Caco-2 (cell line): ENCODE results near the gene TERB1. TPM values are rescaled to one million over a fixed set of nuclear protein-coding genes. Genes with fewer than 3 reads are reported as not detected.

Source experiments
- BruUV-seq: library from RNA; stranded (reverse); fragments of 400-500 nt; replicated peaks from 2 replicates; lab custom pipeline; 2021; lab: Mats Ljungman, UMichigan
- CTCF ChIA-PET: fragments of 300-600 bp; sonication (Branson Sonifier 250); formaldehyde crosslinking; loops from one replicate; lab custom pipeline; 2022; ENCODE audit warnings: antibody characterized with exemption; lab: Charles Lee
- POLR2A ChIA-PET: fragments of 300-600 bp; sonication (Branson Sonifier 250); formaldehyde crosslinking; loops from one replicate; lab custom pipeline; 2022; ENCODE audit warnings: antibody characterized with exemption; lab: Charles Lee
- DNase-seq, 2 experiments: peaks; one replicate each; pipeline versions ENCODE4 v3.0.0 to v3.0.0-alpha.2; 2020 to 2022
- H3K27me3 ChIP-seq: replicated peaks from 2 replicates; pipeline ENCODE4 v1.6.0; 2011; ENCODE audit warnings: low read length; ENCODE audit not compliant: control insufficient read depth, insufficient read depth
- H3K36me3 ChIP-seq: 2 replicates; pipeline ENCODE4 v1.5.1; 2011; ENCODE audit warnings: low read length; ENCODE audit not compliant: control insufficient read depth, insufficient read depth
- H3K4me1 ChIP-seq: fragments of 250-450 bp; sonication (Bioruptor Pico); 2 replicates; pipeline ENCODE4 v1.5.1; 2020; ENCODE audit warnings: mild to moderate bottlenecking
- H3K4me3 ChIP-seq: 2 replicates; pipeline ENCODE4 v1.5.1; 2011; ENCODE audit warnings: low read depth, mild to moderate bottlenecking, control low read depth, low read length
- H3K9me3 ChIP-seq: fragments of 250-450 bp; sonication (Bioruptor Pico); 2 replicates; pipeline ENCODE4 v1.5.1; 2020; ENCODE audit warnings: mild to moderate bottlenecking, moderate library complexity
- H3K27ac Mint-ChIP-seq: one replicate; pipeline ENCODE4 v1.8.0; 2022; ENCODE audit warnings: mixed read lengths; ENCODE audit not compliant: unreplicated experiment
- H3K27me3 Mint-ChIP-seq: one replicate; pipeline ENCODE4 v1.8.0; 2022; ENCODE audit warnings: mixed read lengths; ENCODE audit not compliant: insufficient read depth, unreplicated experiment
- H3K36me3 Mint-ChIP-seq: one replicate; pipeline ENCODE4 v1.8.0; 2022; ENCODE audit warnings: mild to moderate bottlenecking, mixed read lengths; ENCODE audit not compliant: insufficient read depth, unreplicated experiment
- H3K4me1 Mint-ChIP-seq: one replicate; pipeline ENCODE4 v1.8.0; 2022; ENCODE audit warnings: low read depth, mixed read lengths; ENCODE audit not compliant: unreplicated experiment
- H3K4me3 Mint-ChIP-seq: one replicate; pipeline ENCODE4 v1.8.0; 2022; ENCODE audit warnings: mild to moderate bottlenecking, moderate library complexity, mixed read lengths; ENCODE audit not compliant: unreplicated experiment
- H3K9me3 Mint-ChIP-seq: one replicate; pipeline ENCODE4 v1.8.0; 2022; ENCODE audit warnings: mixed read lengths; ENCODE audit not compliant: unreplicated experiment
- intact Hi-C: fragments of 100-400 bp; cut with micrococcal nuclease; formaldehyde crosslinking; loops from one replicate; pipeline ENCODE4 v1.10.0; 2022; ENCODE audit not compliant: unreplicated experiment
- total RNA-seq: library from RNA; stranded (reverse); gene quantifications from 2 replicates; pipeline ENCODE4 v1.2.3, GENCODE V29; 2022
- TF ChIP-seq, protein P1 (sequence below), 2 experiments: fragments of 200-600 bp in 1 of 2; IDR thresholded peaks; 1 replicate in 1 of 2; 2 replicates in 1 of 2; pipeline versions ENCODE4 v1.5.1 to v1.8.0; 2011 to 2022; ENCODE audit warnings: antibody characterized with exemption in 1 of 2, control low read depth in 1 of 2, inconsistent platforms in 1 of 2, low read depth in 1 of 2, low read length in 1 of 2, mild to moderate bottlenecking in 1 of 2, moderate library complexity in 1 of 2; ENCODE audit not compliant: insufficient read depth in 1 of 2, severe bottlenecking in 1 of 2, unreplicated experiment in 1 of 2

TERB1 gene
- total RNA-seq, 1 experiment from 2014 or later: not detected

DNA sequence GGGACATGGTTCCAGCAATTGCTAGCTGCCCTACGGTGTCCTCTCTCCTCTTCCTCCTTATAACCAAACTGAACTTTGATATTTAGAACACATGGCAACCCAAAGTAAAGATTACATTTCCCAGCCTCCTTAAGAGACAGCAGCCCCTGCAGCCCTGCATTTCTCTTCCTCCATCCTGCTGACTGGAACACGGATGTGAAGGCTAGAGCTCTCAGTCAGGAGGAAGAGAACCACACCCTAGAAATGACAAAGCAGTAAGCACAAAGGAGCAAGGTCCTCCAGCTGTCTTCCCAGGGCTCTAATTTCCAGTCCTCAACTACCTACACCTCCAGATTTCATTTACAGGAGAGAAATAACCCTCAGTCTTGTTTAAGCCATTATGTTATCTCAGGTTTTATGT lies 60.9 kb downstream of the TERB1 start:
- peak overlapping the region; percentile 39 for H3K27ac Mint-ChIP-seq
- peaks cover 91% of the 10 kb centered on the region for H3K36me3 Mint-ChIP-seq
- Histone ChIP-seq H3K36me3 (peaks cover 17% of the 10 kb centered on the region), H3K4me1 (peaks cover 9% of the 10 kb centered on the region), H3K9me3 (no peaks in the 10 kb centered on the region), H3K27me3 (no peaks in the 10 kb centered on the region), H3K4me3 (no peak overlapping the region)
- no peaks in the 10 kb centered on the region for H3K27me3 Mint-ChIP-seq
- CTCF ChIA-PET: interaction anchor here (0.5 to 2.1 kb wide), 9 partner anchors 10 to 127 kb away, joined by 3 to 10 read pairs (median 5); partner anchors contain the start of genes DYNC1LI2 and NAE1
- intact Hi-C loops: loop anchor here (1.0 kb wide), 1 partner anchor 78 kb away; no protein-coding TSS in a partner anchor
- BruUV-seq: no TSS peak
- POLR2A ChIA-PET: no interaction called here
- DNase-seq: no peak
- TF ChIP-seq, protein P1, sequence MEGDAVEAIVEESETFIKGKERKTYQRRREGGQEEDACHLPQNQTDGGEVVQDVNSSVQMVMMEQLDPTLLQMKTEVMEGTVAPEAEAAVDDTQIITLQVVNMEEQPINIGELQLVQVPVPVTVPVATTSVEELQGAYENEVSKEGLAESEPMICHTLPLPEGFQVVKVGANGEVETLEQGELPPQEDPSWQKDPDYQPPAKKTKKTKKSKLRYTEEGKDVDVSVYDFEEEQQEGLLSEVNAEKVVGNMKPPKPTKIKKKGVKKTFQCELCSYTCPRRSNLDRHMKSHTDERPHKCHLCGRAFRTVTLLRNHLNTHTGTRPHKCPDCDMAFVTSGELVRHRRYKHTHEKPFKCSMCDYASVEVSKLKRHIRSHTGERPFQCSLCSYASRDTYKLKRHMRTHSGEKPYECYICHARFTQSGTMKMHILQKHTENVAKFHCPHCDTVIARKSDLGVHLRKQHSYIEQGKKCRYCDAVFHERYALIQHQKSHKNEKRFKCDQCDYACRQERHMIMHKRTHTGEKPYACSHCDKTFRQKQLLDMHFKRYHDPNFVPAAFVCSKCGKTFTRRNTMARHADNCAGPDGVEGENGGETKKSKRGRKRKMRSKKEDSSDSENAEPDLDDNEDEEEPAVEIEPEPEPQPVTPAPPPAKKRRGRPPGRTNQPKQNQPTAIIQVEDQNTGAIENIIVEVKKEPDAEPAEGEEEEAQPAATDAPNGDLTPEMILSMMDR (IDR thresholded peaks at IDR 0.05; ENCODE audit: insufficient read depth in 1 of 2, low read depth in 1 of 2, low read length in 1 of 2, severe bottlenecking in 1 of 2, unreplicated experiment in 1 of 2): no peak
- H3K4me1 Mint-ChIP-seq: peaks cover 8% of the 10 kb centered on the region
- no peak overlapping the region for H3K4me3 Mint-ChIP-seq
- no peaks in the 10 kb centered on the region for H3K9me3 Mint-ChIP-seq

DNA sequence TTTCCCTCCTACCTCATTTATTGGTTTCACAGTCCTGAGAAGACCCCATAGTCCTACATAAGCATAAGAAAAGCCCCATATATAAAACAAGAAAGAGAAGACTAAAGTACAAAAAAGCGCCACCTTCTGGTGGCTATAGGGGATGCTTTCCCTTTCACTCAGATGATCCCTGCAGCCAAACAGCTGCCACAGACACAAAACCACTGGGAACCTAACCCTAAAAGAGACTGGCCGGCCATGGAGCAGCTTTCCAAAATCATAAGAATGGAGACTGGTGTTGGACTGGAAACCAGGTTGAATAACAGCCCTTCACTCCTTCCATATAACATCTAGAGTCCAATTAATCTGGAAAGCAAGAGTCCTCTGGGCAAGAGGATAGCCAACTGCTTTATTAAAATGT lies 61.4 kb downstream of the TERB1 start:
- POLR2A ChIA-PET: interaction anchor here (0.6 kb wide), 1 partner anchor 55 kb away, joined by 3 read pairs; no protein-coding TSS in a partner anchor
- DNase-seq: peak in 1 of 2 experiments; percentile 29
- CTCF ChIA-PET: interaction anchor here (0.6 to 2.1 kb wide), 7 partner anchors 11 to 128 kb away, joined by 3 to 7 read pairs (median 5); partner anchors contain the start of genes DYNC1LI2 and NAE1

DNA sequence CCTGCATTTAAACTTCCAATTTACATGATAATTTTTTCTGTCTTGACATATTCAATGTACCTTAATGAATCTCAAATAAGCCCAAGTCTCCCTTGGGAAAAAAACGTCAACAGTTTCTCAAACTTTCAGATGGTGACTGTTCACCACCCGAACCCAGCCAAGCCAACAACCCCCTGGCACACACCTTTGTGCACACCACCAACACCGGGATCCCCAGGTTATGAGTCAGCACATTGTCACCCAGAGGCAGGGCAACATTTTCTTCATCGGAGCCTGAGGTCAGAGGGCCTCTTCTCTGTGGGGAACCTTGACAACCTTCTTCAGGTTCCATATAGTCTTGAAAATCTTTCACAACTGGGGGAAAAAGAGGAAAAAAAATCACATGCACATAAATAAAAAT lies 65.5 kb downstream of the TERB1 start:
- peaks cover 92% of the 10 kb centered on the region for H3K36me3 Mint-ChIP-seq
- intact Hi-C loops: no loop called here
- Histone ChIP-seq H3K36me3 (peaks cover 19% of the 10 kb centered on the region), H3K9me3 (no peaks in the 10 kb centered on the region), H3K27me3 (no peaks in the 10 kb centered on the region), H3K4me3 (no peak overlapping the region), H3K4me1 (peaks cover 8% of the 10 kb centered on the region)
- ChIA-PET CTCF (no interaction called here), POLR2A (no interaction called here)
- H3K27me3 Mint-ChIP-seq: no peaks in the 10 kb centered on the region
- no peaks in the 10 kb centered on the region for H3K9me3 Mint-ChIP-seq
- H3K4me1 Mint-ChIP-seq: peaks cover 8% of the 10 kb centered on the region
- H3K27ac Mint-ChIP-seq: no peak overlapping the region
- BruUV-seq: no TSS peak
- TF ChIP-seq, protein P1 (IDR thresholded peaks at IDR 0.05; ENCODE audit: insufficient read depth in 1 of 2, low read depth in 1 of 2, low read length in 1 of 2, severe bottlenecking in 1 of 2, unreplicated experiment in 1 of 2): no peak
- DNase-seq: no peak
- H3K4me3 Mint-ChIP-seq: no peak overlapping the region

More for the DNA sequence above, 61.4 kb downstream of the TERB1 start:
- intact Hi-C loops: loop anchor here (1.0 kb wide), 1 partner anchor 78 kb away; no protein-coding TSS in a partner anchor
- H3K36me3 ChIP-seq: peaks cover 17% of the 10 kb centered on the region
- no peak overlapping the region for H3K4me3 Mint-ChIP-seq
- no peak overlapping the region for H3K4me3 ChIP-seq
- H3K4me1 ChIP-seq: peaks cover 9% of the 10 kb centered on the region
- peaks cover 8% of the 10 kb centered on the region for H3K4me1 Mint-ChIP-seq
- H3K9me3 ChIP-seq: no peaks in the 10 kb centered on the region
- H3K27me3 ChIP-seq: no peaks in the 10 kb centered on the region
- H3K27ac Mint-ChIP-seq: peak overlapping the region; percentile 39
- TF ChIP-seq, protein P1 (IDR thresholded peaks at IDR 0.05; ENCODE audit: insufficient read depth in 1 of 2, low read depth in 1 of 2, low read length in 1 of 2, severe bottlenecking in 1 of 2, unreplicated experiment in 1 of 2): peak; percentile 64 to 66
- H3K9me3 Mint-ChIP-seq: no peaks in the 10 kb centered on the region
- H3K27me3 Mint-ChIP-seq: no peaks in the 10 kb centered on the region
- peaks cover 91% of the 10 kb centered on the region for H3K36me3 Mint-ChIP-seq
- BruUV-seq: no TSS peak
